HG03442 (cell line): ENCODE results near the gene CLPTM1L.

Experiments
- ATAC-seq: cut with Tn5 transposase; IDR thresholded peaks from one replicate; pipeline ENCODE4 v1.9.1; 2021; ENCODE audit warnings: mild to moderate bottlenecking, moderate library complexity; ENCODE audit not compliant: unreplicated experiment

The CLPTM1L gene, protein sequence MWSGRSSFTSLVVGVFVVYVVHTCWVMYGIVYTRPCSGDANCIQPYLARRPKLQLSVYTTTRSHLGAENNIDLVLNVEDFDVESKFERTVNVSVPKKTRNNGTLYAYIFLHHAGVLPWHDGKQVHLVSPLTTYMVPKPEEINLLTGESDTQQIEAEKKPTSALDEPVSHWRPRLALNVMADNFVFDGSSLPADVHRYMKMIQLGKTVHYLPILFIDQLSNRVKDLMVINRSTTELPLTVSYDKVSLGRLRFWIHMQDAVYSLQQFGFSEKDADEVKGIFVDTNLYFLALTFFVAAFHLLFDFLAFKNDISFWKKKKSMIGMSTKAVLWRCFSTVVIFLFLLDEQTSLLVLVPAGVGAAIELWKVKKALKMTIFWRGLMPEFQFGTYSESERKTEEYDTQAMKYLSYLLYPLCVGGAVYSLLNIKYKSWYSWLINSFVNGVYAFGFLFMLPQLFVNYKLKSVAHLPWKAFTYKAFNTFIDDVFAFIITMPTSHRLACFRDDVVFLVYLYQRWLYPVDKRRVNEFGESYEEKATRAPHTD

DNA sequence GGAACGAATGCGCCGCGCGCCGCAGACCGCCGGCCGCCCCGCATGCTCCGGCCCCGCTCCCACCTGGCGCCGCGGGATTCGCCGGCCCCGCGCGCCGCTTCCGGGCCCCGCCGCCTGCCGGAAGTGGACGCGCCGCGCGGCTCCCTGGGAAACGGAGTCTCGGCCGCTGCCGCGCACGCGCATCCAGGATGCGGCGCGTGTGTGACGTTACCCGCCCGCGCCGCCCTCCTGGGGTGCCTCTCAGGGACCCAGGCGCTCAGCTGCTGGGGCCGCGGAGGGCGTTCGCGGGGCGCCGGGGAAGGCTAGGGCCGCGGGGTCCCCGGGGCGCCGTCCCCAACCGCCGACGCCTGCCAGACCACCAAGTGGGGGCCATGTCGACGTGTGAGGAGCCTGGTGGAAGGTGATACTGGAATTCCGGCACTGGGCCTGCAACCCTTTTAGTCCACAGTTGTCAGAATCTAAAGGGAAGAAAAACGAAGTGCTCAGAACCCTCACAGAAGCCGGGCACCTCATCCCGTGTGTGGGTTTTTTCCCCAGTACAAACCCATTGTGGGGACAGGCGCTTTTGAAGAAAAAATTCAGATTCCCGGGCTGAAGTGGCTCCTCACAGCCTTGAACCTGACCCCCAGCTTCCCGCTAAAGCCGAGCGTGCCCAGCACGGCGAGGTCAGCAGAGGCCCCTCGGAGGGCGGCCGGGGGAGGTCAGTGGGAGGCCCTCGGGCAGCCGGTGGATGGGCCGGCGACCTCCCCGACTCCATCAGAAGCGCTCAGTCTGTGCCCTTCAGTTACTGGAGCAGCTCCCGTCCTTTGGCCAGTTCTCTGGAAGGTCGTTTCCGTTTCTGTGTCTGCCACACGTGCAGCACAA, at the start of gene CLPTM1L:
Gene CLPTM1L (minus strand): TSS at position 125 of the 864 bp plus-strand sequence. CDS start 258 bp downstream, outside the sequence.
- ATAC-seq, result peak; percentile 73

DNA sequence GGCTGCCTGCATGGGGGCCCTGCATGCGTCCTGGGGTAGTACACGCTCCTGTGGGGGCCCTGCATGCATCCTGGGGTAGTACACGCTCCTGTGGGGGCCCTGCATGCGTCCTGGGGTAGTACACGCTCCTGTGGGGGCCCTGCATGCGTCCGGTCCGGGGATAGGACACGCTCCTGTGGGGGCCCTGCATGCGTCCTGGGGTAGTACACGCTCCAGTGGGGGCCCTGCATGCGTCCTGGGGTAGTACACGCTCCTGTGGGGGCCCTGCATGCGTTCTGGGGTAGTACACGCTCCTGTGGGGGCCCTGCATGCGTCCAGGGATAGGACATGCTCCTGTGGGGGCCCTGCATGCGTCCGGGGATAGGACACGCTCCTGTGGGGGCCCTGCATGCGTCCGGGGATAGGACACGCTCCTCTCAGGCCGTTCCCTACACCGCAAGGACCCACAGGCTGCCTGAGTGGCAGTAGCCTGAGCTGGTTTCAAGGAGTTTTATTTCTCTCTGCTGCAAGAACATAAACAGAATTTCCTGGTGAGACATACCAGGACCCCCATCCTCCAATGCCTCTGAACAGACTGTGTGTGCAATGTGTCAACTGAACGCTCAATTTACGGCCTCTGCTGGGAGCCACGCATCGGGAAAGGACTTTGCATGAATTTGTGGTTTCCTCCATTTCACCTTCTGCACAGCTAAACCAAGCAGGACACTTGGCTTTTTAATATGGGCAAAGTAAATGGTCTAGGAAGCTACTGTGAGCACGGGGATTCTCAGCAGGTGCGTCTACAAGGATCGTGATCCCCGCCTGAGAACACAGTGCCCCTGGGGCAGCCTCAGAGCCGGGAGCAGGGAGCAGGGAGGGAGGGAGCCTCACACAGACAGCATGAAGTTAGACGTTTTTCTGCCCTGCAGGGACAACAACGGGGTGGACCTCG, 48.9 kb upstream of the CLPTM1L start:
- ATAC-seq, result no peak

GRCh38 chr5:1392801-1393565, 48.1 kb upstream of the CLPTM1L start:
- ATAC-seq, result no peak

- no peak for ATAC-seq
These were observed 47.4 kb upstream of the CLPTM1L start for GRCh38 chr5:1392261-1392660.

- ATAC-seq, result no peak
These were observed 46.8 kb upstream of the CLPTM1L start for GRCh38 chr5:1391691-1392090.

GRCh38 chr5:1390861-1391600, 46.1 kb upstream of the CLPTM1L start:
- no peak for ATAC-seq

DNA sequence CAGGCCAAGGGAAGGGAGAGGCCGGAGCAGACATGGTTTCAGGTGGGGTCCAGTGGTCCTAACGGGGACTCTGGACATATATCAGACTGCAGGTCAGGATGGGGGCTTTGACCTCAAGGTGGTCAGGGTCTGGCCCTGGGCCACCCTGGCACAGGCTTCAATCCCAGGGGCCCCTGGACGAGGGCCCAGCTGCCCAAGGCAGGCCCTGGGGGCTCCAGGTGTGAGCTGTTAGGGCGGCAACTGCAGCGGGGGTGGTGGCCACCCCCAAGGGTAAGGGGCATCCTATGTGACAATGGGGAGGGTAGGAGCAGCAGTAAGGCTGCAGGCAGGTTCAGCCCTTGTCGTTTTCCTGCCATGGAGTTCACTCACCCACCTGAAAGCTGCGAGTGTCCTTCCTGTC, 45.4 kb upstream of the CLPTM1L start:
- no peak for ATAC-seq

DNA sequence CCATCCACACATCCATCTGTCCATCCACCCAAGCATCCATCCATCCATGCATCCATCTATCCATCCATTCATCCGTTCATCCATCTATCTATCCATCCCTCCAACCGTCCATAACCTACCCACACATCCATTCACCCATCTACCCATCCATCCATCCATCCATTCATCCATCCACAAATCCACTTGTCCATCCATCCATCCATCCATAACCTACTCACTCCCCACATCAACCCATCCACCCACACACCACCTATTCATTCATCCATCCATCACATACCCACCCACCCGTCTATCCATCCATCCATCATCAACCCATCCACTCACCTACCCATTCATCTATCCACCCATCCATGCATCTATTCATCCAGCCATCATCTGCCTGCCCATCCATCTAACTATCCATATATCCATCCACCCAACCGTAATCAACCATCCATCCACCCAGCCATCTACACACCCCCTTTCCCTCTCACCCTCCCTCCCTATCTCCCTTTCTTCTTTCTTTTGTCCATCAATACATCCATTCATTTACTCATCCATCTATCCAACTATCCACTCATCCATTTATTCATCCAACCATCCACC, 43.6 kb upstream of the CLPTM1L start:
- no peak for ATAC-seq

DNA sequence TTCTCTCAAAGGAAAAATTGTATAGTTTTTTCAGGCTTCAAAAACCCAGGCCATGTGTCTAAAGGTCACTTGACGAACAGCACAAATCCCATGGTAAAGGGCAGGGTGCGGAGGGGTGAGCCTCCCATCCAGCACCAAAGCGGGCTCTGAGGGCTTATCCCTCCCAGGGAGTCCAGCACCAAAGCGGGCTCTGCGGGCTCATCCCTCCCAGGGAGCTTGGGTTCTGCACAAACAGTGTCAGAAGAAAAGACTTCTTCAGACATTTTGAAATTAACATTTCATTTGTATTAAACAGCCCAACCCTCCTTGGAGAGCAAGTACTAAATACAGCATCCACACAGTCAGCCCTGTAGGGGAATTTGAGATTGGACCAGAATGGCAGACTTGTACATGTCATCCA, 43.0 kb upstream of the CLPTM1L start:
- ATAC-seq, result no peak

- ATAC-seq, result no peak
These were observed 42.3 kb upstream of the CLPTM1L start for GRCh38 chr5:1387059-1387755.

- peak; percentile 40 for ATAC-seq
These were observed 41.4 kb upstream of the CLPTM1L start for GRCh38 chr5:1386274-1386717.

DNA sequence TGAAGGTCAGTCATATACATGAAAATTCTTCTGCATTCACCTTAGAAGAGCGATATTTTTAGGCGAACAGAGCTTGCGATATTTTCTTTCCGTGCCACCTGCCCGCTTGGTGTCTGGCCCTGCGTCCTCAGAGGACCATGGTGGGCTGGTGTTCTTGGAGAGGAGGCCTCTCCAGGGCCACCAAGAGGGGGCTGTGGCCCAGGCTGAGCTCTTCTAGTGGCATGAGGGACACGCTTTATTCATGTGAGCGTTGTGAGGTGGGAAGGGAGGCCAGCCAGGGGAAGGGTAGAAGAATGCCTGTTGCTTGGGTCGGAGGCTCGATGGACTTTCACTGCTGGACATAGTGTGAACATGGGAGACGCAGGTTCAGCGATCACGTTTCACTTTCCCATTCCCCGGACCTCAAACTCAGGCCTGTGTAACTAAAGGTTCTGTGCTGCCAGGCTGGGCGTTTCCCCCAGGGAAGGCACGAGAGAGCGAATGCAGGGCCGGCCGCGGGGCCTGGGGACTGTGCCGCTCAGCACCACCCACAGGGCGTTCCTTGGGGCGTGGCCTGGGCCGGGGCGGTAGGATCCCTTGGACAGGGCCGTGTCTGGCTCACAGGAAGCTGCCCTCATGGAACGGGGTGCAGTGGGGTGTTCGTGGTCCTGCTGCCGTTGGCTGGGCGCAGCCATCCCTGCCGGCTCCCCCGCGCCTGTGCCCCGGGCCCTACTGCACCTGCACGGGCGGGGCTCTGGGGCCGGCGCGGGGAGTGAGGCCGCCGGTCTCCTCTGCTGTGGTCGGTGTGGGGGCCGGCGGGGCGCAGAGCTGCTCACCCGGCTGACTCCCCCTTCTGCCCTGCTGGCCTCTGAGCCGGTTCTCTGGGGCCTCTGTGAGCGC, 40.7 kb upstream of the CLPTM1L start:
- ATAC-seq, result peak; percentile 87

GRCh38 chr5:1384521-1384920, 39.6 kb upstream of the CLPTM1L start:
- no peak for ATAC-seq

DNA sequence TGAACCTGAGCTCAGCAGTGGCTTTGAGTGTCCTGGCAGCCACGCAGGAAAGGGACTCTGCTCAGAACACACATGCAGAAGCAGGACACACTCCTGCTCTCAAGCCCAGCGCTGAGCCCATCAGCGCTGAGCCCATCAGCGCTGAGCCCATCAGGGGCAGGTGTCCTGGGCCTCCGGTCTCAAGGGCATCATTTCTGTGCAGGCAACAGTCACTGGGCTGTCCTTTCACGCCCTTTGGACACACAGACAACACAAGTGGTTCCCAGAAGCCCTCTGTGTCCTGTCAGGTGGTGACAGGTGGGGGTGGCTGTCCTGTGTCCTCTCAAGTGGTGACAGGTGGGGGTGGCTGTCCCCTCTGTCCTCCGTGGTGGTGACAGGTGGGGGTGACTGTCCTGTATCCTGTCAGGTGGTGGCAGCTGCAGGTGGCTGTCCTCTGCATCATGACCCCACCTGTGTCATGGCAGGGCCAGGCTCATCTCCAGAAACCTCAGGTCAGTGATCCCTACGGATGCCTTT, 39.0 kb upstream of the CLPTM1L start:
- no peak for ATAC-seq

DNA sequence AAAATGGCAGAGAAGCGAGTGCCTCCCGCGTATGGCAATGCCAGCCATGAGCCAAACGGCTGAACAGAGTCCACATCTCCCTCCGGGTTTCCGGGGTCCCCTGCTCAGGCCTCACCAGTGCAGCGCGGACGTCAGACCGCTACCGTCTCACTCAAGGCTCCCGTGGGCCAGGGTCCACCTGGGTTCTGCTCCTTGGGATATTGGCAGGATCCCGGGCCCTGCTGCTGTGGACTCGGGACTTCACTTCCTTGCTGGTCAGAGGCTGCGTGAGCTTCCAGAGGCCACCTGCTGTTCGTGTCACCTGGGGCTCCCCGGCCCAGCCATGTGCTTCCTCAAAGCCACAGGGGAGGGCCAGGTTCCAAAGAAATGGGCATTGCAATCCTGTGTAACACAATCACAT, 38.4 kb upstream of the CLPTM1L start:
- no peak for ATAC-seq

DNA sequence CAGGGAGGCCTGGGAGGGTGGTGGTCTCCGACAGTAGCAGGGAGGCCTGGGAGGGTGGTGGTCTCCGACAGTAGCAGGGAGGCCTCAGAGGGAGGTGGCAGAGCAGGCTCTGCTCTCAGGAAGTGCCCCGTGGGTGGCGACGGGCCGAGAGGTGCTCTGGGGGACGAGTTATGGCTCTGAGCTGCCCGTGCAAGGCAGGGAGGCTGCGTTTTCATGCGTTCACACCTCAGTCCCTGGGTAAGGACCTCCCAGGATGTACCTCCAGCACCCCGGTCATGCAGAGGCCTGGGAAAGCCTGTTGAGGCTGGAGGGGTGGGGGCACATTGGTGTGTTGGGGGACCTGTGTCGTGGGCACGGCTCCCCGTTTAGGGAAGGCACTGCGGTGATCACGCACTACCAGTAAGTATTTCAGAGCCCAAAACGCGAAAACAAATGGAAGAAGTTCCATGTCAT, 37.4 kb upstream of the CLPTM1L start:
- ATAC-seq, result no peak
